ENCODE results near the gene PPP2R2C.

Gene PPP2R2C

GRCh38 chr4:6418193-6418755 is 54.1 kb downstream of the PPP2R2C start:
- H3K27ac ChIP-seq, result no peak overlapping the region
- TF ChIP-seq CTCF (IDR thresholded peaks at IDR 0.05), result no peak
- no peak for TF ChIP-seq ZFX (IDR thresholded peaks at IDR 0.05; ENCODE audit: borderline replicate concordance)

GRCh38 chr4:6417516-6418050 is 54.8 kb downstream of the PPP2R2C start:
- H3K27ac ChIP-seq, result no peak overlapping the region
- TF ChIP-seq ZFX (IDR thresholded peaks at IDR 0.05; ENCODE audit: borderline replicate concordance), result no peak

GRCh38 chr4:6416518-6417286 is 55.7 kb downstream of the PPP2R2C start:
- TF ChIP-seq CTCF (IDR thresholded peaks at IDR 0.05) (no peak), ZFX (IDR thresholded peaks at IDR 0.05; ENCODE audit: borderline replicate concordance) (no peak)
- H3K27ac ChIP-seq, result no peak overlapping the region

GRCh38 chr4:6415031-6415705 is 57.2 kb downstream of the PPP2R2C start:
- no peak overlapping the region for H3K27ac ChIP-seq
- no peak for TF ChIP-seq ZFX (IDR thresholded peaks at IDR 0.05; ENCODE audit: borderline replicate concordance)
- no peak for TF ChIP-seq CTCF (IDR thresholded peaks at IDR 0.05)

GRCh38 chr4:6414578-6414977 is 57.8 kb downstream of the PPP2R2C start:
- TF ChIP-seq ZFX (IDR thresholded peaks at IDR 0.05; ENCODE audit: borderline replicate concordance) (no peak), CTCF (IDR thresholded peaks at IDR 0.05) (no peak)
- H3K27ac ChIP-seq, result no peak overlapping the region

GRCh38 chr4:6410664-6411063 is 61.8 kb downstream of the PPP2R2C start:
- TF ChIP-seq ZFX (IDR thresholded peaks at IDR 0.05; ENCODE audit: borderline replicate concordance) (no peak), CTCF (IDR thresholded peaks at IDR 0.05) (no peak)
- no peak overlapping the region for H3K27ac ChIP-seq

- H3K27ac ChIP-seq, result no peak overlapping the region
- TF ChIP-seq CTCF (IDR thresholded peaks at IDR 0.05) (no peak), ZFX (IDR thresholded peaks at IDR 0.05; ENCODE audit: borderline replicate concordance) (no peak)
Observed at GRCh38 chr4:6410068-6410467, 62.3 kb downstream of the PPP2R2C start.
